ENCODE results near the gene PDIA5.

GRCh38 chr3:123027292-123028232 lies 39.3 kb upstream of the PDIA5 start, which contains the start of gene SEMA5B:
- TF ChIP-seq CTCF (IDR thresholded peaks at IDR 0.05; ENCODE audit: low read length) (peak; percentile 49), EZH2 (IDR thresholded peaks at IDR 0.05; ENCODE audit: borderline replicate concordance, low read length) (peak; percentile 87; the same call in 1 of the 2 replicates)
